Measurements from ENCODE around the gene LCE7A.

Gene LCE7A

GRCh38 chr1:152880907-152881306, 21.1 kb downstream of the LCE7A start:
- no peak for DNase-seq

GRCh38 chr1:152884085-152884484, 24.3 kb downstream of the LCE7A start:
- no peak for DNase-seq

GRCh38 chr1:152884506-152884905, 24.7 kb downstream of the LCE7A start:
- no peak for DNase-seq

- no peak for DNase-seq
Observed at GRCh38 chr1:152884966-152885624, 25.3 kb downstream of the LCE7A start.

- DNase-seq = no peak
Observed at GRCh38 chr1:152886085-152886484, 26.3 kb downstream of the LCE7A start.

GRCh38 chr1:152886758-152887409, 27.1 kb downstream of the LCE7A start:
- DNase-seq = no peak

GRCh38 chr1:152888126-152888525, 28.3 kb downstream of the LCE7A start:
- no peak for DNase-seq

GRCh38 chr1:152899027-152899426, 39.2 kb downstream of the LCE7A start:
- DNase-seq = no peak

GRCh38 chr1:152899883-152900282, 40.1 kb downstream of the LCE7A start:
- no peak for DNase-seq

- no peak for DNase-seq
Observed at GRCh38 chr1:152901631-152902030, 41.8 kb downstream of the LCE7A start.

GRCh38 chr1:152902636-152903035, 42.8 kb downstream of the LCE7A start:
- no peak for DNase-seq

GRCh38 chr1:152904688-152905440, 45.1 kb downstream of the LCE7A start:
- DNase-seq = no peak

GRCh38 chr1:152906023-152906565, 46.3 kb downstream of the LCE7A start:
- no peak for DNase-seq

- no peak for DNase-seq
Observed at GRCh38 chr1:152907686-152908601, 48.1 kb downstream of the LCE7A start, which contains the start of gene IVL. TSS of gene IVL (plus strand) at chr1:152908546. CDS start at chr1:152909798, 1,252 bp downstream.

GRCh38 chr1:152909206-152909605, 49.4 kb downstream of the LCE7A start:
- no peak for DNase-seq
